Omental fat pad (tissue), 4 donors: ENCODE results near the gene SCGB1D1. TPM values are rescaled to one million over a fixed set of nuclear protein-coding genes. Genes with fewer than 3 reads are reported as not detected.
"Not testable (repeated sequence)": the region's sequence is repeated elsewhere in the genome, so short reads cannot be mapped to it uniquely, and the experiment has no call there.

Experiments used
- ATAC-seq: fragments of 150-250 bp; one replicate; pipeline ENCODE4 v1.9.1; 2016; ENCODE audit warnings: mild to moderate bottlenecking, moderate library complexity; ENCODE audit not compliant: low FRiP score
- DNase-seq: peaks from one replicate; pipeline ENCODE4 v3.0.0-alpha.2; 2019; ENCODE audit warnings: low spot score
- total RNA-seq, 4 donors: library from RNA; depleted of rRNA; stranded (reverse); fragments of >200 nt; gene quantifications; one replicate each; pipeline ENCODE4 v1.1.0, GENCODE V29; 2016
- TF ChIP-seq, protein P1 (sequence below), 3 donors: fragments of 450-650 bp; IDR thresholded peaks; one replicate each; pipeline ENCODE4 v1.5.1; 2016 to 2017; ENCODE audit warnings: antibody characterized with exemption in 3 of 3, mild to moderate bottlenecking in 3 of 3, moderate library complexity in 2 of 3

The SCGB1D1 gene
- total RNA-seq, 4 donors from 2014 or later = not detected

- DNase-seq (no peak), ATAC-seq (no peak)
- TF ChIP-seq, protein P1, sequence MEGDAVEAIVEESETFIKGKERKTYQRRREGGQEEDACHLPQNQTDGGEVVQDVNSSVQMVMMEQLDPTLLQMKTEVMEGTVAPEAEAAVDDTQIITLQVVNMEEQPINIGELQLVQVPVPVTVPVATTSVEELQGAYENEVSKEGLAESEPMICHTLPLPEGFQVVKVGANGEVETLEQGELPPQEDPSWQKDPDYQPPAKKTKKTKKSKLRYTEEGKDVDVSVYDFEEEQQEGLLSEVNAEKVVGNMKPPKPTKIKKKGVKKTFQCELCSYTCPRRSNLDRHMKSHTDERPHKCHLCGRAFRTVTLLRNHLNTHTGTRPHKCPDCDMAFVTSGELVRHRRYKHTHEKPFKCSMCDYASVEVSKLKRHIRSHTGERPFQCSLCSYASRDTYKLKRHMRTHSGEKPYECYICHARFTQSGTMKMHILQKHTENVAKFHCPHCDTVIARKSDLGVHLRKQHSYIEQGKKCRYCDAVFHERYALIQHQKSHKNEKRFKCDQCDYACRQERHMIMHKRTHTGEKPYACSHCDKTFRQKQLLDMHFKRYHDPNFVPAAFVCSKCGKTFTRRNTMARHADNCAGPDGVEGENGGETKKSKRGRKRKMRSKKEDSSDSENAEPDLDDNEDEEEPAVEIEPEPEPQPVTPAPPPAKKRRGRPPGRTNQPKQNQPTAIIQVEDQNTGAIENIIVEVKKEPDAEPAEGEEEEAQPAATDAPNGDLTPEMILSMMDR (IDR thresholded peaks at IDR 0.05) = no peak
Observed at GRCh38 chr11:62201376-62201775, 11.4 kb downstream of the SCGB1D1 start.

GRCh38 chr11:62202910-62203309 is 12.9 kb downstream of the SCGB1D1 start:
- ATAC-seq (no peak), DNase-seq (no peak)
- TF ChIP-seq, protein P1 (IDR thresholded peaks at IDR 0.05) = no peak

DNA sequence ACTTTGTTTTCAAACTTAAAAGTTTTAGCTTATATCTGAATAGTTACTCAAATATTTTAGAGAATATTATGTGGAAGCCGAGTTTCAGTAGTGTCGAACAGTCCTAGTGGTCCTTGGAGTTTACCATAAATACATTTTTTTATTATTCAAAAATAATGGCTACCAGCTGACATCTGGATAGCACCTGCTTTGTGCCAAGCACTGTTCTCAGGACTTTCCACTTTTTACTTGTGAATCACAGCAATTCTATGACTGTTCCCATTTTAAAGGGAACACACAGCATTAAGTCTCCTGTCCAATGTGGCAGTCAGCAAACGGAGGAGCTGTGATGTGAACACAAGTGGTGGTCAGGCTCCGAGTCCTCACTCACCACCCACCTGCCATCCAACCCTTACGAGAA is 14.4 kb downstream of the SCGB1D1 start:
- ATAC-seq (no peak), DNase-seq (no peak)
- TF ChIP-seq, protein P1 (IDR thresholded peaks at IDR 0.05) = no peak

- TF ChIP-seq, protein P1 (IDR thresholded peaks at IDR 0.05) = no peak
- DNase-seq (no peak), ATAC-seq (no peak)
Observed at GRCh38 chr11:62205441-62205840, 15.4 kb downstream of the SCGB1D1 start.

DNA sequence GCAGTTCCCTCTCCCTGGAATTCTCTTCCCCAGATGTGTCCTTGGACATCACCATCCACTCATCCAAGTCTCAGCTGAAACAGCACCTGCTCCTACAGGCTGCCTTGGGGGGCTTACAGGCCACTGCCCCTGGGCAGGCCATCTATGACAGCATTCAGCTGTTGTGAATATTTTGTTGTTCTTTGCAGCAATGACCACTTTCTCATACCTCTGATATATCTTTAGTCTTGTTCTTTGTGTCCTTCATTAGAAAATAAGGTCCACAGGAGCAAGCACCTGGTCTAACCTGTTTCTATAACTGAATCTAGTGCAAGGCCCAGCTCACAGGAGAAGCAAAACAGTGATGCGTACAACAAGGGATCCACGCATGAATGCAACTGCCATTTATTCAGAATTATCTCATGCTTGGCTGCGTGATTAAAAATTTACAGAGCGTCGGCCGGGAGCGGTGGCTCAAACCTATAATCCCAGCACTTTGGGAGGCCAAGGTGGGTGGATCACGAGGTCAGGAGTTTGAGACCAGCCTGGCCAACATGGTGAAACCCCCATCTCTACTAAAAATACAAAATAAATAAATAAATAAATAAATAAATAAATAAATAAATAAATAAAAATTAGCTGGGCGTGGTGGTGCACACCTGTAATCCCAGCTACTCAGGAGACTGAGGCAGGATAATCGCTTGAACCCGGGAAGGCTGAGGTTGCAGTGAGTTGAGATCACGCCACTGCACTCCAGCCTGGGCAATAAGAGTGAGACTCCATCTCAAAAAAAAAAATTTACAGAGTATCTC is 16.5 kb downstream of the SCGB1D1 start:
- ATAC-seq, DNase-seq: not testable (repeated sequence)

- ATAC-seq (no peak), DNase-seq (no peak)
- TF ChIP-seq, protein P1 (IDR thresholded peaks at IDR 0.05) = no peak
Observed at GRCh38 chr11:62208785-62209144, 18.7 kb downstream of the SCGB1D1 start.

GRCh38 chr11:62217191-62217748 is 27.3 kb downstream of the SCGB1D1 start:
- no peak for DNase-seq
- TF ChIP-seq, protein P1 (IDR thresholded peaks at IDR 0.05) = no peak
- no peak for ATAC-seq
